ENCODE data around the gene ACOX1.

The ACOX1 gene

GRCh38 chr17:75898791-75899190, 80.2 kb downstream of the ACOX1 start:
- Histone ChIP-seq H3K27me3 (replicated peaks in 2 of 5; ENCODE audit: control insufficient read depth in 4 of 5, insufficient read depth in 5 of 5, low read length in 4 of 5) (no peaks in the 10 kb centered on the region), H3K4me3 (ENCODE audit: control insufficient read depth in 1 of 7, extremely low read depth in 1 of 7, insufficient read depth in 4 of 7, low read depth in 2 of 7, low read length in 6 of 7) (no peak overlapping the region), H3K36me3 (ENCODE audit: control insufficient read depth in 4 of 4, insufficient read depth in 4 of 4, low read length in 3 of 4) (peaks cover 4 to 52% (median 41%) of the 10 kb centered on the region in 4 experiments), H3K27ac (ENCODE audit: insufficient read depth in 1 of 2, low read depth in 1 of 2, low read length in 2 of 2, poor library complexity in 1 of 2, severe bottlenecking in 2 of 2) (no peak overlapping the region), H3K4me1 (ENCODE audit: control extremely low read depth in 1 of 4, control insufficient read depth in 4 of 4, insufficient read depth in 4 of 4, low read length in 3 of 4) (peaks cover 2 to 28% (median 26%) of the 10 kb centered on the region in 4 experiments), H3K9me3 (ENCODE audit: control extremely low read depth in 1 of 5, control insufficient read depth in 4 of 5, insufficient read depth in 2 of 5, low read depth in 1 of 5, low read length in 4 of 5) (no peaks in the 10 kb centered on the region)
- no peak for DNase-seq
- WGBS (ENCODE audit: insufficient coverage) = 100% methylated on average over 11 of the region's 16 CpGs
- CTCF ChIA-PET = interaction anchor here (0.6 to 15.2 kb wide), 6 partner anchors 16 to 121 kb away, joined by 3 to 173 read pairs (median 3); partner anchors contain the start of gene TRIM47
- POLR2A ChIA-PET = interaction anchor here (0.6 kb wide), 1 partner anchor 252 kb away, joined by 3 read pairs; no protein-coding TSS in a partner anchor

GRCh38 chr17:75898065-75898464, 80.9 kb downstream of the ACOX1 start:
- no peak for DNase-seq
- CTCF ChIA-PET = interaction anchor here (0.6 to 15.2 kb wide), 11 partner anchors 15 to 121 kb away, joined by 3 to 173 read pairs (median 3); partner anchors contain the start of genes TRIM47, UNC13D and WBP2
- H3K27ac ChIP-seq (ENCODE audit: insufficient read depth in 1 of 2, low read depth in 1 of 2, low read length in 2 of 2, poor library complexity in 1 of 2, severe bottlenecking in 2 of 2) = no peak overlapping the region
- no peaks in the 10 kb centered on the region for H3K9me3 ChIP-seq (ENCODE audit: control extremely low read depth in 1 of 5, control insufficient read depth in 4 of 5, insufficient read depth in 2 of 5, low read depth in 1 of 5, low read length in 4 of 5)
- H3K4me1 ChIP-seq (ENCODE audit: control extremely low read depth in 1 of 4, control insufficient read depth in 4 of 4, insufficient read depth in 4 of 4, low read length in 3 of 4) = peaks cover 2 to 25% (median 20%) of the 10 kb centered on the region in 4 experiments
- H3K4me3 ChIP-seq (ENCODE audit: control insufficient read depth in 1 of 7, extremely low read depth in 1 of 7, insufficient read depth in 4 of 7, low read depth in 2 of 7, low read length in 6 of 7) = no peak overlapping the region
- 99% methylated on average over 8 of the region's 8 CpGs for WGBS (ENCODE audit: insufficient coverage)
- H3K36me3 ChIP-seq (ENCODE audit: control insufficient read depth in 4 of 4, insufficient read depth in 4 of 4, low read length in 3 of 4) = peaks cover 4 to 59% (median 44%) of the 10 kb centered on the region in 4 experiments
- H3K27me3 ChIP-seq (replicated peaks in 2 of 5; ENCODE audit: control insufficient read depth in 4 of 5, insufficient read depth in 5 of 5, low read length in 4 of 5) = no peaks in the 10 kb centered on the region
- POLR2A ChIA-PET = interaction anchor here (0.6 to 2.2 kb wide), 2 partner anchors 54 to 251 kb away, joined by 3 to 6 read pairs; partner anchors contain the start of gene UNC13D

GRCh38 chr17:75897160-75898019, 81.6 kb downstream of the ACOX1 start:
- peak overlapping the region in 5 of 7 experiments; percentile 19 to 85 (median 76) for H3K4me3 ChIP-seq (ENCODE audit: control insufficient read depth in 1 of 7, extremely low read depth in 1 of 7, insufficient read depth in 4 of 7, low read depth in 2 of 7, low read length in 6 of 7)
- WGBS (ENCODE audit: insufficient coverage) = 82% methylated on average over 34 of the region's 37 CpGs
- H3K27me3 ChIP-seq (replicated peaks in 2 of 5; ENCODE audit: control insufficient read depth in 4 of 5, insufficient read depth in 5 of 5, low read length in 4 of 5) = no peaks in the 10 kb centered on the region
- H3K27ac ChIP-seq (ENCODE audit: insufficient read depth in 1 of 2, low read depth in 1 of 2, low read length in 2 of 2, poor library complexity in 1 of 2, severe bottlenecking in 2 of 2) = peak overlapping the region in 1 of 2 experiments; percentile 58
- no peaks in the 10 kb centered on the region for H3K9me3 ChIP-seq (ENCODE audit: control extremely low read depth in 1 of 5, control insufficient read depth in 4 of 5, insufficient read depth in 2 of 5, low read depth in 1 of 5, low read length in 4 of 5)
- DNase-seq = no peak
- H3K4me1 ChIP-seq (ENCODE audit: control extremely low read depth in 1 of 4, control insufficient read depth in 4 of 4, insufficient read depth in 4 of 4, low read length in 3 of 4) = peaks cover 2 to 25% (median 20%) of the 10 kb centered on the region in 4 experiments
- ChIA-PET CTCF (interaction anchor here (1.0 to 15.2 kb wide), 13 partner anchors 7 to 122 kb away, joined by 3 to 173 read pairs (median 4); partner anchors contain the start of genes MRPL38, TRIM47, UNC13D and WBP2), POLR2A (interaction anchor here (0.6 to 2.2 kb wide), 5 partner anchors 19 to 203 kb away, joined by 3 to 17 read pairs (median 6); partner anchors contain the start of genes TRIM47, UNC13D and WBP2)
- H3K36me3 ChIP-seq (ENCODE audit: control insufficient read depth in 4 of 4, insufficient read depth in 4 of 4, low read length in 3 of 4) = peaks cover 4 to 66% (median 43%) of the 10 kb centered on the region in 4 experiments

- WGBS (ENCODE audit: insufficient coverage) = under 1% methylated on average over 83 of the region's 102 CpGs
- DNase-seq = peak; percentile 83 to 88 (median 83)
- ChIA-PET CTCF (interaction anchor here (0.7 to 15.2 kb wide), 15 partner anchors 8 to 143 kb away, joined by 3 to 173 read pairs (median 5); partner anchors contain the start of genes MRPL38, TRIM47, UNC13D and WBP2), POLR2A (interaction anchor here (1.2 to 2.2 kb wide), 4 partner anchors 19 to 113 kb away, joined by 3 to 17 read pairs (median 6); partner anchors contain the start of genes TRIM47, UNC13D and WBP2)
- no peaks in the 10 kb centered on the region for H3K9me3 ChIP-seq (ENCODE audit: control extremely low read depth in 1 of 5, control insufficient read depth in 4 of 5, insufficient read depth in 2 of 5, low read depth in 1 of 5, low read length in 4 of 5)
- H3K27ac ChIP-seq (ENCODE audit: insufficient read depth in 1 of 2, low read depth in 1 of 2, low read length in 2 of 2, poor library complexity in 1 of 2, severe bottlenecking in 2 of 2) = peak within 1 kb of the TSS in 1 of 2 experiments; percentile 70
- no peaks in the 10 kb centered on the region for H3K27me3 ChIP-seq (replicated peaks in 2 of 5; ENCODE audit: control insufficient read depth in 4 of 5, insufficient read depth in 5 of 5, low read length in 4 of 5)
- H3K36me3 ChIP-seq (ENCODE audit: control insufficient read depth in 4 of 4, insufficient read depth in 4 of 4, low read length in 3 of 4) = peaks cover 4 to 67% (median 43%) of the 10 kb centered on the region in 4 experiments
- H3K4me1 ChIP-seq (ENCODE audit: control extremely low read depth in 1 of 4, control insufficient read depth in 4 of 4, insufficient read depth in 4 of 4, low read length in 3 of 4) = peaks cover 2 to 25% (median 20%) of the 10 kb centered on the region in 4 experiments
- peak within 1 kb of the TSS; percentile 66 to 85 (median 76) for H3K4me3 ChIP-seq (ENCODE audit: control insufficient read depth in 1 of 7, extremely low read depth in 1 of 7, insufficient read depth in 4 of 7, low read depth in 2 of 7, low read length in 6 of 7)
Measured at GRCh38 chr17:75896415-75897159, 82.4 kb downstream of the ACOX1 start, which contains the start of gene TRIM65. TRIM65 (minus strand) TSS chr17:75896951; CDS start chr17:75896937, 14 bp downstream.

GRCh38 chr17:75895370-75896155, 83.4 kb downstream of the ACOX1 start:
- peak in 1 of 3 donors; percentile 20 for DNase-seq

More at GRCh38 chr17:75895370-75896155, 83.4 kb downstream of the ACOX1 start:
- Histone ChIP-seq H3K4me1 (ENCODE audit: control extremely low read depth in 1 of 4, control insufficient read depth in 4 of 4, insufficient read depth in 4 of 4, low read length in 3 of 4) (peaks cover 2 to 25% (median 20%) of the 10 kb centered on the region in 4 experiments), H3K27me3 (replicated peaks in 2 of 5; ENCODE audit: control insufficient read depth in 4 of 5, insufficient read depth in 5 of 5, low read length in 4 of 5) (no peaks in the 10 kb centered on the region), H3K9me3 (ENCODE audit: control extremely low read depth in 1 of 5, control insufficient read depth in 4 of 5, insufficient read depth in 2 of 5, low read depth in 1 of 5, low read length in 4 of 5) (no peaks in the 10 kb centered on the region), H3K36me3 (ENCODE audit: control insufficient read depth in 4 of 4, insufficient read depth in 4 of 4, low read length in 3 of 4) (peaks cover 2 to 67% (median 45%) of the 10 kb centered on the region in 4 experiments), H3K27ac (ENCODE audit: insufficient read depth in 1 of 2, low read depth in 1 of 2, low read length in 2 of 2, poor library complexity in 1 of 2, severe bottlenecking in 2 of 2) (peak overlapping the region in 1 of 2 experiments; percentile 70), H3K4me3 (ENCODE audit: control insufficient read depth in 1 of 7, extremely low read depth in 1 of 7, insufficient read depth in 4 of 7, low read depth in 2 of 7, low read length in 6 of 7) (peak overlapping the region; percentile 17 to 85 (median 76))
- ChIA-PET POLR2A (interaction anchor here (1.6 to 2.2 kb wide), 3 partner anchors 18 to 52 kb away, joined by 6 to 17 read pairs (median 6); partner anchors contain the start of genes TRIM47, UNC13D and WBP2), CTCF (interaction anchor here (1.0 to 15.2 kb wide), 13 partner anchors 9 to 113 kb away, joined by 3 to 173 read pairs (median 4); partner anchors contain the start of genes MRPL38, TRIM47 and UNC13D)
- 41% methylated on average over 27 of the region's 28 CpGs for WGBS (ENCODE audit: insufficient coverage)

Measured in common myeloid progenitor, CD34-positive (primary cell).